GM19351 (cell line): ENCODE results near the gene SLC22A9.
"Not testable (repeated sequence)": the region's sequence is repeated elsewhere in the genome, so short reads cannot be mapped to it uniquely, and the experiment has no call there.

Source experiments
- ATAC-seq: cut with Tn5 transposase; IDR thresholded peaks from one replicate; pipeline ENCODE4 v1.9.1; 2021; ENCODE audit warnings: mild to moderate bottlenecking, moderate library complexity; ENCODE audit not compliant: unreplicated experiment

Gene SLC22A9

GRCh38 chr11:63369165-63369970, at the start of gene SLC22A9:
Gene SLC22A9 (plus strand): TSS chr11:63369785. CDS start chr11:63370057, 272 bp downstream.
- no peak for ATAC-seq

GRCh38 chr11:63321723-63322122, 47.9 kb upstream of the SLC22A9 start:
- ATAC-seq, result no peak

GRCh38 chr11:63335089-63335488, 34.5 kb upstream of the SLC22A9 start:
- ATAC-seq, result not testable (repeated sequence)

- ATAC-seq, result no peak
These were observed 32.5 kb upstream of the SLC22A9 start for GRCh38 chr11:63337070-63337469.

- no peak for ATAC-seq
These were observed 26.5 kb upstream of the SLC22A9 start for GRCh38 chr11:63343130-63343529.

- ATAC-seq, result no peak
These were observed 17.4 kb upstream of the SLC22A9 start for GRCh38 chr11:63352144-63352543.

- no peak for ATAC-seq
These were observed 7.3 kb upstream of the SLC22A9 start for GRCh38 chr11:63362196-63362793.

- no peak for ATAC-seq
These were observed 495 bp downstream of the SLC22A9 start for GRCh38 chr11:63369971-63370588.

GRCh38 chr11:63371396-63371795, 1.8 kb downstream of the SLC22A9 start:
- ATAC-seq, result no peak

- no peak for ATAC-seq
These were observed 5.8 kb downstream of the SLC22A9 start for GRCh38 chr11:63375434-63375833.

- ATAC-seq, result no peak
These were observed 10.5 kb downstream of the SLC22A9 start for GRCh38 chr11:63380130-63380529.

GRCh38 chr11:63395697-63396096, 26.1 kb downstream of the SLC22A9 start:
- ATAC-seq, result no peak

- ATAC-seq, result no peak
These were observed 34.8 kb downstream of the SLC22A9 start for GRCh38 chr11:63404161-63404935.

- ATAC-seq, result no peak
These were observed 35.5 kb downstream of the SLC22A9 start for GRCh38 chr11:63405114-63405513.

- no peak for ATAC-seq
These were observed 36.9 kb downstream of the SLC22A9 start for GRCh38 chr11:63406458-63406857.

GRCh38 chr11:63417174-63417852, 47.7 kb downstream of the SLC22A9 start:
- ATAC-seq, result no peak

- ATAC-seq, result no peak
These were observed 58.5 kb downstream of the SLC22A9 start for GRCh38 chr11:63427971-63428508.

GRCh38 chr11:63430731-63431130, 61.1 kb downstream of the SLC22A9 start:
- not testable (repeated sequence) for ATAC-seq

- ATAC-seq, result not testable (repeated sequence)
These were observed 65.8 kb downstream of the SLC22A9 start for GRCh38 chr11:63435351-63435750.

GRCh38 chr11:63435831-63436230, 66.2 kb downstream of the SLC22A9 start:
- ATAC-seq, result not testable (repeated sequence)
